HG02588 (cell line): ENCODE measurements around the gene RNPEPL1.

Source experiments
- ATAC-seq: cut with Tn5 transposase; IDR thresholded peaks from one replicate; pipeline ENCODE4 v1.9.1; 2021; ENCODE audit warnings: mild to moderate bottlenecking, moderate library complexity; ENCODE audit not compliant: unreplicated experiment

The RNPEPL1 gene

GRCh38 chr2:240564561-240565332, 3.5 kb upstream of the RNPEPL1 start:
- no peak for ATAC-seq

DNA sequence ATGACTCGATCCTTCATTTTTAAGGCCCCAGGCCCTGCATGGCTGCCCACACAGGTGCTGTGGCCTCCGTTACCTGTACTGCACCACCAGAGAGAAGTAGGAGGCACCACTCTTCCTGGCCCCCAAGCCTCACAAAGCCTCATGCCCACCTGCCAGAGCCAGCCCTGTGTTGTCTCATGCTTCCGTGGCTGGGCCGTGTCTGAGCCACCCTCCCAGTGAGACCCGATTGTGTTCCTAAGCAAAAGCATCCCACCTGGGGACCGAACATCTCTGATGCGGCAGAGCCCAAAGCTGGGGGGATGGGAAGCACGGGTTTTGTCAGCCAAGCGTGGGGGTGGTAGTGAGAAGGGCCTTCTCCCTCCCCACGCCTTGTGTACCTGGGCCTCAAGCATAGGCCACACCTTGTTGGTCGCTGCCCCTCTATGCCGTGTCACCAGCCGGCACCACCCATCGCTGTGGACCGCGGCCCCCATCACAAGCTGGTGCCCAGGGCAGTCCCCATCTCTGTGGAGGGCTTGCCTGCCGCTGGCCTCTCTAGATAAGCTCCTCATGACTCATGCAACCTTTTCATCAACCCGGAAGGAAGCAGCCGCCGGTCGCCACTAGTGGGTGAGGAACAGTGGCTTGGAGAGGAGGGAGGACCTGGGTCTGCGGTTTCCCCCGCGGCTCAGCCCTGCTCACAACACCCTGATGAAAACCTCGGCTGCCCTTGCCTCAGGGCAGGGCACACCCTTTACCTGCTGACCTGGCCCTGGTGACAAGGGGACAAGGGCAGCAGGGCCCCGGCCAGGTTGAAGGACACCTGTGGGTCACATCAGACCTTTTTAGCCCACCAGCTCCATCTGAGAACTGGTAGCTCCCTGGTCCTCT, 2.7 kb upstream of the RNPEPL1 start:
- ATAC-seq: peak; percentile 28

DNA sequence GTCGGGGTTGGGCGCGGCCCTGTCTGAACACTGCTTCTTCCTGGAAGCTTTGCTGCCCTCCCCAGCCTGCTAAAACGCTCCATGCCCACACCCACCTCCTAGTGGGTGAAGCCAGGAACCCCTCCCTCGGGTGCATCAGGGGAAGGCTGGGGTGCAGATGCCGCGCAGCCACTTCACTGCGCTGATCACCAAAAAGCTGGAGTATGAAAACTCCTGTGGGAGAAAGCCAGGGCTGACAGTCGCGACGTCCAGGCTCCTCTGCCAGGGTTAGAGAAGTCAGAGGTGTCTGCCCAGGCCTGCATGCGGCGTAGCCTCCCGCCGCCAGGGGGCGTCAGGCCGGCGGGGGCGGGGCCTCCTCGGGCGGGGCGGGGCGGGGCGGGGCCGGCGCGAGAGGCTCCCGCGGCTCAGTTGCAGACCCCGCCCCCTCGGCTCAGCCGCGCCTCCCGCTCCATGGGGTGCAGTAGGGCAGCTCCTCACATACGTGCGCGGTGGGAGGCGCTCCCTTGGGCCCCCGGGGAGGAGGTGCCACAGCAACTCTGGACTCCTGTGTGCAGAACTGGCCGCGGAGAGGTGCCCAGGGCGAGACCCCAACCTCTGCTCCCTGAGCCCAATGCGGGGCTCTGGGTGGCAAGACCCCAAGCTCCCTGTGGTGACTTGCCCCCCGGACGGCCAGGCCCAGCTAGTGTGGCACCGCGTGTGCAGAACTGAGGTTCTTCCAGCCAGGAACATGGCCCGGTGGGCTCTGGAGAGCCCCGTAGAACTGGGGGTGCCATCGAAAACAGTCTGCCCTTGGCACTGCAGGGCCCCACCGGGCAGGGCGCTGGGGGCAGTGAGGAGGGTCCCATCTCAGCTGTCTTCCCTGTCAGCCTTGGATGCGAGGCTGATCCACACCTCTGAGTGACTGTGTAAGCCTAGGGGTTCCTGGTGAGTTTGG, 1.8 kb upstream of the RNPEPL1 start:
- peak; percentile 43 for ATAC-seq

- no peak for ATAC-seq
Observed at GRCh38 chr2:240567137-240567871, 980 bp upstream of the RNPEPL1 start.

DNA sequence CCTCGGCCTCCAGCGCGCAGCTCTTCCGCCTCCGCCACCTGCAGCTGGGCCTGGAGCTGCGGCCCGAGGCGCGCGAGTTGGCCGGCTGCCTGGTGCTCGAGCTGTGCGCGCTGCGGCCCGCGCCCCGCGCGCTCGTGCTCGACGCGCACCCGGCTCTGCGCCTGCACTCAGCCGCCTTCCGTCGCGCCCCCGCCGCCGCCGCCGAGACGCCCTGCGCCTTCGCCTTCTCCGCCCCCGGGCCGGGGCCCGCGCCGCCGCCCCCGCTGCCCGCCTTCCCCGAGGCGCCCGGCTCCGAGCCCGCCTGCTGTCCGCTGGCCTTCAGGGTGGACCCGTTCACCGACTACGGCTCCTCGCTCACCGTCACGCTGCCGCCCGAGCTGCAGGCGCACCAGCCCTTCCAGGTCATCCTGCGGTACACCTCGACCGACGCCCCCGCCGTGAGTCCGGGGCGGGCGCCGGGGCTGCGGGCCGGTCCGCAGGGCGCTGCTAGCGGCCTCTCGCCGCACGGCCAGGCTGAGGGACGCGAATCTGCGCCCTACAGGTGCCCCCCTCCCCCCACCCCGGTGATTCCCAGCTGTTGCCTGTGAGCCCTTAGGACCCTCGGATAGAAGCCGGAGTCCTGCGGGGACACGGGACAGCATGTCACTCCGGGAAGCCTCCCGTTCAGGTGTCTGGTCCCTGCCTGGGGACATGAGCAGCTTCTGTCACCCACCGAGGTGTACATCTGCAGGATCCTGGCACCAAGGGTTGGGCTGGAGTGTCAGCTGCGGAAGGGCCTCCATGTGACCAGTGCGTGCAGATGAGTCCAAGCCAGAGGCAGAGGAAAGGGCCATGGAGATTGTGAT, 616 bp downstream of the RNPEPL1 start:
- ATAC-seq: peak; percentile 21

DNA sequence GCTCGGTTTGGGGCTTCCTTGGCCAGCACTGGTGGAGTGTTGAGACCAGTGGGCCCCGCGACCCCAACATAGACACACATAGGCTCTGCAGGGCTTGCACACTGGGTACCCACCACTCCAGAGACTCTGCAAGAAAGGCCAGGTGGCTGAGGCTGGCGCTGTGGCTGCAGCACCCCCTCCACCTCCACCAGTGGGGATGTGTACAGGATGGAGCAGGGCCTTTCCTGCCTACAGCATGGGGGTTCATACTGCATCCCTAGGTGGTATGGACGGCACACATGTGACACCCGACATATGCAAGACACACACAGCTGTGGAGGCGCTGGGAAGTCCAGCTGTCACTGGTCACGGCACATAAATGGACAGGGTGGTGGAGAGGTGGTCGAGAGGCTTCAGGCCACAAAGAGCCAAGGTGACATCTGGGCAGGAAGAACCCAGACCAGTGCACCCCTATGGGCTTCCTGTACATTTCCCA, 1.3 kb downstream of the RNPEPL1 start:
- ATAC-seq: no peak

DNA sequence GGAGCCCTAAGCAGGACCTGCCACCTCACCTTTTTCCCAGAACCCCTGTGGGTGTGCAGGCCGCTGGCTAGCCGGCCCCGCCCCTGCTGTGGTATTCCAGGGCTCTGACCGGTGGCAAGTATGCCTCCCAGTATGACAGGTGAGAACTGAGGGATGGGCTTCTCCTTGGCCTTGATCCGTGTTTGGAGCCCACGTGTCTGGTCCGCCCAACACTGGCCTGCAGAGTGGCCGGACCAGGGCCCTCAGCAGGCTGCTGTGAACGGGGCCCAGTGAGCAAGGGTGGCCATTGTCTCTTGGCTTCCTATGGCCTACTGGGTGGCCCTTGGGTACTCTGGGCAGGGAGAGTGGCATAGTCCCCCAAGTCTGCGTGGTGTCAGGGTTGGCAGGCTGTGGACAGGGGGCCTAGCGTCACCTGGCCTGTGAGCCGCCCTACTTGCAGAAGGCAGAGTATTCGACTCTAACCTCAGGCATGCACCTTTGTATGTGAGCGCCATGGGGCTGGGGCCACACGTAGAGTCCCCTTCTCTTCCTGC, 1.8 kb downstream of the RNPEPL1 start:
- ATAC-seq: no peak

- no peak for ATAC-seq
Observed at GRCh38 chr2:240570531-240571313, 2.4 kb downstream of the RNPEPL1 start.

DNA sequence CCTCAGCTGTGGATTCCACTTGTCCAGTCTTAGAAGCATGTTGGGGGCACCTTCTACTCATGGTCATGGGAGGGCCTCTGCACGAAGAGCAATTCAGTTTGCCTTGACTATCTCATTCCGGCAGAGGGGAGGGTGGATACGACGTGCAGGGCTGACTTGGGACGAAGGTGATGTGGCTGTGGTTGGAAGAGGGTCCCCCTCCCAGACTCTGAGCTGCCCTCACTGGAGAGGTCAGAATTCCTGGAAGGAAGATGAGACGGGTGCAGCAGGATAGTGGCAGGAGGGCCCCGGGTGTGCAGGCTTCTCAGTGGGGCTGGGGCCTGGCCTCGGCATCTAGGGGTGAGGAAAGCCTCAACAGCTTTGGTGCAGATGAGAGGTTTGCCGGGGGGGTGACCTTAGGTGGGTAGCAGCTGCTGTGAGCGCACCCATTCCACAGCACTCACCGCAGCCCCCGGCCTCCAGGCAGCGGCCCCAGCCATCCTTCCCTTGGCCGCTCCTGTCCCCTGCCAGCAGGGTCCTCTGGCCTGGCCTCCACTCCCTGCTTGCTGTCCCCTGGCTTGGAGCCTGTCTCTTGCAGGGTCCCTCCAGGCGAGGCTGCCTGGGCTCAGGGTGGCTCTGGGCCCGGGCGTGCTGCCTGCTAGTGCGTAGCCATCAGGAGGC, 3.2 kb downstream of the RNPEPL1 start:
- ATAC-seq: no peak

DNA sequence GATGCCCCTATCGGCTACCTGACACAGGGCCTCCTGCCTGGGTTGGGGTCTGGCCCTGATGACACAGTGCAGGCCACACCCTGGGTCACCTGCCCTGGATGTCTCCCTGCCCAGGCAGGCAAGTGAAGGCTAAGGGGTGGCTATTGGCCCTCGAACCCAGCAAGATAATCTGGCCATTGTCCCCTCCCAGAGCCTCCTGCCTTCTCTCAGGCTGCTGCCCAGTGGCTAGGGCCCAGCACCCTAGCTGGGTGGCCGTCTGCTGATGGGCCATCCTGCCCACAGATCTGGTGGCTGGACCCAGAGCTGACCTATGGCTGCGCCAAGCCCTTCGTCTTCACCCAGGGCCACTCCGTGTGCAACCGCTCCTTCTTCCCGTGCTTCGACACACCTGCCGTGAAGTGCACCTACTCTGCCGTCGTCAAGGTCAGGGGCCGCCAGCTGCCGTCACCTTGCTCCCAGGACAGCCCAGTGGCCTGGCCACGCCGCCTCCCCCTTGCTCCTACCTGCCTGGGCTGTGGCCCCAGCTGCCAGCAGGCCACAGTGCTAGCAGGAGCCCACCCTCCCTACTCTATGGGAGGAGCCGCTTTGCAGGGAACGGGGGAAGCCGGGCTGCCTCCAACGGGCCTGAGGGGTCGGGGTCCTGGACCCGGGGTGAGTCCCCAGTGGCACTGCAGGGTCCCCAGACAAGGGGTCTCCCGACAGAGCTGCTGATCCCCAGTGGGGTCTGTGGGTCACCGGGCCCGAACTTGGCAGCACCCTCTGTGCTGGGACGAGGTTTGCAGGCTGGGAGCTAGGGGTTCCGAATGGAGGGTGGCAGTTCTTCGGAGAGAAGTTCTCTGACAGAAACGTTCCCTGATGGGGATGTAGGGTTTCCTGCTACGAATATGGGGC, 4.1 kb downstream of the RNPEPL1 start:
- ATAC-seq: no peak

- no peak for ATAC-seq
Observed at GRCh38 chr2:240573071-240573515, 4.8 kb downstream of the RNPEPL1 start.

- ATAC-seq: no peak
Observed at GRCh38 chr2:240573516-240574385, 5.5 kb downstream of the RNPEPL1 start.

GRCh38 chr2:240574386-240575100, 6.3 kb downstream of the RNPEPL1 start:
- no peak for ATAC-seq

GRCh38 chr2:240575101-240575965, 7.0 kb downstream of the RNPEPL1 start:
- ATAC-seq: no peak
